ENCODE results near the gene WAPL. TPM values are rescaled to one million over a fixed set of nuclear protein-coding genes. Genes with fewer than 3 reads are reported as not detected.

WAPL gene
- polyA plus RNA-seq, 1 of the 3 experiments (the other 2 are of a cell fraction): 8.7 TPM

DNA sequence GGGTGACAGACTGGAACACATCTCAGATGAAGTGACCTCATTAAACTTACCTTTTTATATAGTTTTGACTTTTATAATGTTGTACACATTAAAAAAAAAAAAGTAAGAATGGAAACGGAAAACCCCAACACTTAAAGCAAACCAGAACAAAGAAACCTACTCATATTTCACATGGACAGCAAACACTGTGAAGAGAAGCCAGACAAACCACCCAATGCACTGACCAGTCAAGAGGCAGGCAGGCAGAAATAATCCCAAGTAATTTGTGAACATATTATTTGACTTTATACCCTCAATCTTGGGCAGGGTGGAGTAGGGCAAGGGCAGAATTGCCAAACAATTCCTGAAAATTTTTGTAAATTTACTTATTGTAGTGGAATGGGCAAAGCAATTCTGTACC lies 39.8 kb downstream of the WAPL start:
- Histone ChIP-seq H4K20me1 (ENCODE audit: insufficient read depth) (peaks cover 4% of the 10 kb centered on the region; the same call in 1 of the 2 replicates), H2AFZ (ENCODE audit: low read depth) (no peak overlapping the region), H3K9me3 (no peaks in the 10 kb centered on the region), H3K79me2 (ENCODE audit: insufficient read depth) (peaks cover 65% of the 10 kb centered on the region), H3K27ac (ENCODE audit: low read depth in 2 of 2, low read length in 1 of 2) (no peak overlapping the region), H3K27me3 (ENCODE audit: insufficient read depth) (no peaks in the 10 kb centered on the region), H3K4me1 (ENCODE audit: control insufficient read depth in 1 of 2, insufficient read depth in 2 of 2, low read depth in 1 of 2, low read length in 1 of 2) (no peaks in the 10 kb centered on the region), H3K9ac (no peak overlapping the region), H3F3A (replicated peaks; ENCODE audit: insufficient read depth) (no peaks in the 10 kb centered on the region), H3K4me3 (ENCODE audit: low read depth in 2 of 2, low read length in 1 of 2) (no peak overlapping the region), H3K36me3 (replicated peaks in 1 of 2; ENCODE audit: control insufficient read depth in 1 of 2, insufficient read depth in 2 of 2, low read length in 1 of 2) (peaks cover 18 to 44% of the 10 kb centered on the region in 2 experiments), H3K4me2 (no peak overlapping the region), H3K9me2 (no peaks in the 10 kb centered on the region)
- no peak for DNase-seq
- TF ChIP-seq NFIC (IDR thresholded peaks at IDR 0.05; ENCODE audit: borderline replicate concordance): no peak
- no peak for TF ChIP-seq RCOR1 (IDR thresholded peaks at IDR 0.05; ENCODE audit: low read length)
- TF ChIP-seq RFX5 (IDR thresholded peaks at IDR 0.05; ENCODE audit: low read length): no peak
- TF ChIP-seq EZH2phosphoT487 (IDR thresholded peaks at IDR 0.05; ENCODE audit: borderline replicate concordance, low read depth): no peak
- no peak for TF ChIP-seq EP300 (IDR thresholded peaks at IDR 0.05; ENCODE audit: borderline replicate concordance in 1 of 2, low read depth in 1 of 2, low read length in 1 of 2)
- TF ChIP-seq CTCF (IDR thresholded peaks at IDR 0.05): no peak
- TF ChIP-seq MEF2A (IDR thresholded peaks at IDR 0.05; ENCODE audit: borderline replicate concordance, low read depth): no peak
- no peak for TF ChIP-seq RAD21 (IDR thresholded peaks at IDR 0.05; ENCODE audit: low read length)
- TF ChIP-seq, protein P1, sequence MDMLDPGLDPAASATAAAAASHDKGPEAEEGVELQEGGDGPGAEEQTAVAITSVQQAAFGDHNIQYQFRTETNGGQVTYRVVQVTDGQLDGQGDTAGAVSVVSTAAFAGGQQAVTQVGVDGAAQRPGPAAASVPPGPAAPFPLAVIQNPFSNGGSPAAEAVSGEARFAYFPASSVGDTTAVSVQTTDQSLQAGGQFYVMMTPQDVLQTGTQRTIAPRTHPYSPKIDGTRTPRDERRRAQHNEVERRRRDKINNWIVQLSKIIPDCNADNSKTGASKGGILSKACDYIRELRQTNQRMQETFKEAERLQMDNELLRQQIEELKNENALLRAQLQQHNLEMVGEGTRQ (IDR thresholded peaks at IDR 0.05; ENCODE audit: borderline replicate concordance, low read depth, low read length): no peak
- TF ChIP-seq POLR2AphosphoS5 (IDR thresholded peaks at IDR 0.05; ENCODE audit: low read depth, low read length): no peak
- no peak for TF ChIP-seq SIN3A (IDR thresholded peaks at IDR 0.05; ENCODE audit: borderline replicate concordance, low read depth, low read length)
- no peak for TF ChIP-seq NRF1 (IDR thresholded peaks at IDR 0.05; ENCODE audit: low read depth, low read length)
- POLR2A ChIA-PET: no interaction called here
- CTCF ChIA-PET: no interaction called here
- 66% methylated on average over 1 of the region's 1 CpG for WGBS (ENCODE audit: low lambda C conversion rate)

- no peak overlapping the region for H3K4me2 ChIP-seq
- H3K9me2 ChIP-seq: no peaks in the 10 kb centered on the region
- DNase-seq: no peak
- H3K27me3 ChIP-seq (ENCODE audit: insufficient read depth): no peaks in the 10 kb centered on the region
- WGBS (ENCODE audit: low lambda C conversion rate): 98% methylated on average over 1 of the region's 1 CpG
- H3K9ac ChIP-seq: no peak overlapping the region
- H3K4me1 ChIP-seq (ENCODE audit: control insufficient read depth in 1 of 2, insufficient read depth in 2 of 2, low read depth in 1 of 2, low read length in 1 of 2): no peaks in the 10 kb centered on the region
- H3K27ac ChIP-seq (ENCODE audit: low read depth in 2 of 2, low read length in 1 of 2): no peak overlapping the region
- no peak overlapping the region for H3K4me3 ChIP-seq (ENCODE audit: low read depth in 2 of 2, low read length in 1 of 2)
- no peaks in the 10 kb centered on the region for H3K9me3 ChIP-seq
- ChIA-PET CTCF (interaction anchor here (0.9 to 1.4 kb wide), 4 partner anchors 10 to 105 kb away, joined by 3 to 5 read pairs (median 4); no protein-coding TSS in a partner anchor), POLR2A (no interaction called here)
- H3F3A ChIP-seq (replicated peaks; ENCODE audit: insufficient read depth): no peaks in the 10 kb centered on the region
- H3K79me2 ChIP-seq (ENCODE audit: insufficient read depth): peaks cover 61% of the 10 kb centered on the region
- no peaks in the 10 kb centered on the region for H4K20me1 ChIP-seq (ENCODE audit: insufficient read depth)
- no peak overlapping the region for H2AFZ ChIP-seq (ENCODE audit: low read depth)
- H3K36me3 ChIP-seq (replicated peaks in 1 of 2; ENCODE audit: control insufficient read depth in 1 of 2, insufficient read depth in 2 of 2, low read length in 1 of 2): peaks cover 16 to 53% of the 10 kb centered on the region in 2 experiments
- TF ChIP-seq POLR2AphosphoS5 (IDR thresholded peaks at IDR 0.05; ENCODE audit: low read depth, low read length): no peak
- TF ChIP-seq, protein P2, sequence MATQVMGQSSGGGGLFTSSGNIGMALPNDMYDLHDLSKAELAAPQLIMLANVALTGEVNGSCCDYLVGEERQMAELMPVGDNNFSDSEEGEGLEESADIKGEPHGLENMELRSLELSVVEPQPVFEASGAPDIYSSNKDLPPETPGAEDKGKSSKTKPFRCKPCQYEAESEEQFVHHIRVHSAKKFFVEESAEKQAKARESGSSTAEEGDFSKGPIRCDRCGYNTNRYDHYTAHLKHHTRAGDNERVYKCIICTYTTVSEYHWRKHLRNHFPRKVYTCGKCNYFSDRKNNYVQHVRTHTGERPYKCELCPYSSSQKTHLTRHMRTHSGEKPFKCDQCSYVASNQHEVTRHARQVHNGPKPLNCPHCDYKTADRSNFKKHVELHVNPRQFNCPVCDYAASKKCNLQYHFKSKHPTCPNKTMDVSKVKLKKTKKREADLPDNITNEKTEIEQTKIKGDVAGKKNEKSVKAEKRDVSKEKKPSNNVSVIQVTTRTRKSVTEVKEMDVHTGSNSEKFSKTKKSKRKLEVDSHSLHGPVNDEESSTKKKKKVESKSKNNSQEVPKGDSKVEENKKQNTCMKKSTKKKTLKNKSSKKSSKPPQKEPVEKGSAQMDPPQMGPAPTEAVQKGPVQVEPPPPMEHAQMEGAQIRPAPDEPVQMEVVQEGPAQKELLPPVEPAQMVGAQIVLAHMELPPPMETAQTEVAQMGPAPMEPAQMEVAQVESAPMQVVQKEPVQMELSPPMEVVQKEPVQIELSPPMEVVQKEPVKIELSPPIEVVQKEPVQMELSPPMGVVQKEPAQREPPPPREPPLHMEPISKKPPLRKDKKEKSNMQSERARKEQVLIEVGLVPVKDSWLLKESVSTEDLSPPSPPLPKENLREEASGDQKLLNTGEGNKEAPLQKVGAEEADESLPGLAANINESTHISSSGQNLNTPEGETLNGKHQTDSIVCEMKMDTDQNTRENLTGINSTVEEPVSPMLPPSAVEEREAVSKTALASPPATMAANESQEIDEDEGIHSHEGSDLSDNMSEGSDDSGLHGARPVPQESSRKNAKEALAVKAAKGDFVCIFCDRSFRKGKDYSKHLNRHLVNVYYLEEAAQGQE (IDR thresholded peaks at IDR 0.05; ENCODE audit: low read depth, low read length): no peak
- no peak for TF ChIP-seq SIN3A (IDR thresholded peaks at IDR 0.05; ENCODE audit: borderline replicate concordance, low read depth, low read length)
- TF ChIP-seq, protein P1 (IDR thresholded peaks at IDR 0.05; ENCODE audit: borderline replicate concordance, low read depth, low read length): no peak
- no peak for TF ChIP-seq GABPA (IDR thresholded peaks at IDR 0.05; ENCODE audit: low read depth)
- TF ChIP-seq RCOR1 (IDR thresholded peaks at IDR 0.05; ENCODE audit: low read length): no peak
- no peak for TF ChIP-seq CHD2 (IDR thresholded peaks at IDR 0.05; ENCODE audit: low read length, partially characterized antibody)
- TF ChIP-seq NFIC (IDR thresholded peaks at IDR 0.05; ENCODE audit: borderline replicate concordance): no peak
- no peak for TF ChIP-seq FOXJ3 (CRISPR knock-in tag; IDR thresholded peaks at IDR 0.05)
- TF ChIP-seq, protein P3, sequence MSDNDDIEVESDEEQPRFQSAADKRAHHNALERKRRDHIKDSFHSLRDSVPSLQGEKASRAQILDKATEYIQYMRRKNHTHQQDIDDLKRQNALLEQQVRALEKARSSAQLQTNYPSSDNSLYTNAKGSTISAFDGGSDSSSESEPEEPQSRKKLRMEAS (IDR thresholded peaks at IDR 0.05; ENCODE audit: low read depth): no peak
- TF ChIP-seq FOXM1 (IDR thresholded peaks at IDR 0.05; ENCODE audit: low read depth): no peak
- TF ChIP-seq SMC3 (IDR thresholded peaks at IDR 0.05; ENCODE audit: low read depth, low read length): no peak
These were observed 41.0 kb downstream of the WAPL start for GRCh38 chr10:86480571-86480970.
